HL-60 (cell line): Measurements from ENCODE around the gene TPD52L1.

Source experiments
- DNase-seq, 2 experiments: peaks; one replicate each; pipeline ENCODE4 v3.0.0-alpha.2; 2010 to 2020; ENCODE audit warnings: low read depth in 1 of 2, low spot score in 1 of 2
- H3K27ac ChIP-seq: fragments of 250-450 bp; sonication (Bioruptor Pico); replicated peaks from 2 replicates; pipeline ENCODE4 v1.5.1; 2020; ENCODE audit warnings: mild to moderate bottlenecking, moderate library complexity
- H3K27me3 ChIP-seq: fragments of 250-450 bp; sonication (Bioruptor Pico); 2 replicates; pipeline ENCODE4 v1.5.1; 2021; ENCODE audit warnings: mild to moderate bottlenecking, moderate library complexity; ENCODE audit not compliant: insufficient read depth, poor library complexity, severe bottlenecking
- H3K4me3 ChIP-seq: replicated peaks from 2 replicates; pipeline ENCODE4 v1.5.1; 2011; ENCODE audit warnings: mild to moderate bottlenecking, control low read depth, low read length; ENCODE audit not compliant: insufficient read depth
- CTCF ChIP-seq: IDR thresholded peaks from one replicate; pipeline ENCODE4 v1.5.1; 2011; ENCODE audit warnings: low read length, control low read depth, inconsistent platforms; ENCODE audit not compliant: insufficient read depth
- GABPA ChIP-seq: IDR thresholded peaks from 2 replicates; pipeline ENCODE4 v1.6.1; 2012; ENCODE audit warnings: low read depth
- POLR2AphosphoS5 ChIP-seq: IDR thresholded peaks from 2 replicates; pipeline ENCODE4 v1.6.1; 2012; ENCODE audit warnings: low read depth
- REST ChIP-seq: IDR thresholded peaks from 2 replicates; pipeline ENCODE4 v1.6.1; 2012; ENCODE audit warnings: low read depth; ENCODE audit not compliant: insufficient replicate concordance
- SPI1 ChIP-seq: IDR thresholded peaks from 2 replicates; pipeline ENCODE4 v1.6.1; 2012; ENCODE audit warnings: low read depth, mild to moderate bottlenecking, borderline replicate concordance

TPD52L1 gene

GRCh38 chr6:125262016-125263013, 108.7 kb downstream of the TPD52L1 start:
- no peak overlapping the region for H3K27ac ChIP-seq
- DNase-seq: peak in 1 of 2 experiments; percentile 13
- no peaks in the 10 kb centered on the region for H3K27me3 ChIP-seq
- H3K4me3 ChIP-seq: no peak overlapping the region
- TF ChIP-seq CTCF: no peak
- TF ChIP-seq GABPA: no peak
- peak; percentile 48; the same call in 1 of the 2 replicates for TF ChIP-seq SPI1
- TF ChIP-seq POLR2AphosphoS5: no peak
- TF ChIP-seq REST: no peak

- H3K27ac ChIP-seq: no peak overlapping the region
- DNase-seq: no peak
- H3K4me3 ChIP-seq: no peak overlapping the region
- TF ChIP-seq POLR2AphosphoS5: no peak
- TF ChIP-seq SPI1: no peak
- TF ChIP-seq REST: no peak
- TF ChIP-seq CTCF: no peak
- TF ChIP-seq GABPA: no peak
- no peaks in the 10 kb centered on the region for H3K27me3 ChIP-seq
Measured at GRCh38 chr6:125264476-125264875, 110.9 kb downstream of the TPD52L1 start.

- TF ChIP-seq POLR2AphosphoS5 (no peak), SPI1 (no peak), CTCF (no peak), REST (no peak), GABPA (no peak)
- Histone ChIP-seq H3K27me3 (no peaks in the 10 kb centered on the region), H3K4me3 (no peak overlapping the region), H3K27ac (no peak overlapping the region)
- no peak for DNase-seq
Measured at GRCh38 chr6:125267806-125268523, 114.4 kb downstream of the TPD52L1 start.
